ENCODE measurements around the gene MUC4.

DNA sequence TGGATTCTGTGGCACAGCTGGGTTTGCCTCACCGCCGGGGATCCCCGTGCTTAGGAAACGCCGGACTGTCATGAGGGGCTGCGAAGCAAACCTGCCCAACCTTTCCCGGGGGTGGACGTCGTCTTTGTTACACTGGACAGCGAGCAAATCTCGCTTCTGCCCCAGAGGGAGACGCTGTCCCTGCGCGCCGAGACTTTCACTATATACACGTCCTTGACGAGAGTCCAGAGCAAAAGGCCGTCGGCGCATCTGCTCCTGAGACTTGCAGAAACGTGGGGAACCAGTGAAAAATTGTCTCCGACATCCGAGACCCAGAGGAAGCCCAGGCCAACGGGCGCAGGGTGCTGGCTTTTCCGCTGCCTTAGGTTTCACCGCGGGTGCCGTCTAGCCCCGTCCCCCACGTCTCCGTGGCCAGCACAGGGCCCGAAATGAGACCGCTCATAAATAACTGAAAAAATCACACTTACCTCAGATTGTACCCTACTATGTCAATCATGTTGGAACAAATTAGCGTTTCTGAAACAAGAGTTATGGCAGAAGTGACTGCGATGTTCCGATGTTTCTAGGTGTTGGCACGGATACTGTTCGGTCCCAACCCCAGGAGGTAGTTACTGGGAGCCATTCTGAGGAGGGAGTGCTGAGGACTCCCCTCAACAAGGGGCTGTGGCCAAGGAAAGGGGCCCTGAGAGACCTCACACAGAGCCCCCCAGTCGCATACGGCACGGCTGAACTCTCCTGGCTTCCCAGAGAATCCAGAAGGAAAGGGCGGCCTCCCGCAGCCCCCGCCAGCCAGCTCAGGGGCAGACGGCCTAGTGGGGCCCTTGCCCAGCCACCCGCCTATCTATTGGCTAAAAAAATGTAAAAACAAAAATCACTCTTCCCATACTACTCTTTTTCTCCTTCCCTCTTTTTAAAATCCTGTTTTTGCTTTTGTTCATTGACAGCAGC is 14.4 kb upstream of the MUC4 start:
- TF ChIP-seq EZH2 (IDR thresholded peaks at IDR 0.05; ENCODE audit: insufficient read depth, poor library complexity, severe bottlenecking) (no peak), EZH2phosphoT487 (IDR thresholded peaks at IDR 0.05; ENCODE audit: insufficient read depth, low read depth) (no peak)
